Heart left ventricle (tissue), 13 donors: ENCODE measurements around the gene FBXW7.

Experiments used
- POLR2A ChIP-seq, 2 donors: fragments of 450-650 bp; IDR thresholded peaks; one replicate each; pipeline ENCODE4 v1.6.1; 2017; ENCODE audit warnings: antibody characterized with exemption in 2 of 2, mild to moderate bottlenecking in 2 of 2, moderate library complexity in 2 of 2
- TF ChIP-seq, protein P1 (sequence below), 12 donors: fragments of 200-600 bp; sonication (generic) in 4 of 12; IDR thresholded peaks; one replicate each; pipeline versions ENCODE4 v1.5.0 to v1.8.0; 2018 to 2022; ENCODE audit warnings: antibody characterized with exemption in 12 of 12, mild to moderate bottlenecking in 5 of 12
- donor health status: ischemic (EF 13 %, LVEDD 7.1; RV severe dilation, severe dysfunction).
- donor health status: DM: no; HTN: yes; CAD: no.
- donor health status: DM: no; HTN: no; CAD: no.
- donor health status: ischemic (EF 25% LVEDD 6.9; RV normal size, moderate dysfunction).
- donor health status: ischemic (EF 25% LVEDD 5.7; RV mildly dilated, moderate dysfunction).
- donor health status: ischemic (EF 35%, LVEDD 5.7; RV mildly dilated, moderate dysfunction).
- donor health status: nonischemic (EF 11% LVEDD 7.7; RV severe dilation, severe dysfunction).
- donor health status: DM: yes; HTN: yes; CAD: no.
- donor health status: PGD.
- donor health status: ischemic (EF 29% LVEDD 5.4; RV normal size, mild dysfunction).
- donor health status: nonischemic (EF 23%, LVEDD 6.1; RV moderate dilation, normal function).

DNA sequence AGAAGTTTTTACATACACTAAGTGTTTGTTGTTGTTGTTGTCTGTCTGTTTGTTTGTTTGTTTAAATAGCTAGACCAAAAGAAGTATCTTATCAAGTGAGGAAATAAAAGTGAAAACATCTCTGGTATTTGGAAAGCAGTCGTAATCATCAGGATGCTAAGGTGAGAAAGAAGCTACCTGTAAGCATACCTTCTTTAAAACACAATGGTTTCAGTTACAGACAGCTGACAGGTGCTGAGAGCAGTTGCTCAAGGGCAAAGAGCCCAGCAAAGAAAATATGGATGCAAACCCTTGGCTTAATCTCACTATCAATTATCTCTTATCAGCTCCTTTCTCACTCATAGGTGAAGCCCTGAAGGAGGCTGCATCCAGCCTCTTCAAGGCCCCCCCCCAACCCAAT is 42.8 kb upstream of the FBXW7 start:
- TF ChIP-seq, protein P1, sequence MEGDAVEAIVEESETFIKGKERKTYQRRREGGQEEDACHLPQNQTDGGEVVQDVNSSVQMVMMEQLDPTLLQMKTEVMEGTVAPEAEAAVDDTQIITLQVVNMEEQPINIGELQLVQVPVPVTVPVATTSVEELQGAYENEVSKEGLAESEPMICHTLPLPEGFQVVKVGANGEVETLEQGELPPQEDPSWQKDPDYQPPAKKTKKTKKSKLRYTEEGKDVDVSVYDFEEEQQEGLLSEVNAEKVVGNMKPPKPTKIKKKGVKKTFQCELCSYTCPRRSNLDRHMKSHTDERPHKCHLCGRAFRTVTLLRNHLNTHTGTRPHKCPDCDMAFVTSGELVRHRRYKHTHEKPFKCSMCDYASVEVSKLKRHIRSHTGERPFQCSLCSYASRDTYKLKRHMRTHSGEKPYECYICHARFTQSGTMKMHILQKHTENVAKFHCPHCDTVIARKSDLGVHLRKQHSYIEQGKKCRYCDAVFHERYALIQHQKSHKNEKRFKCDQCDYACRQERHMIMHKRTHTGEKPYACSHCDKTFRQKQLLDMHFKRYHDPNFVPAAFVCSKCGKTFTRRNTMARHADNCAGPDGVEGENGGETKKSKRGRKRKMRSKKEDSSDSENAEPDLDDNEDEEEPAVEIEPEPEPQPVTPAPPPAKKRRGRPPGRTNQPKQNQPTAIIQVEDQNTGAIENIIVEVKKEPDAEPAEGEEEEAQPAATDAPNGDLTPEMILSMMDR (IDR thresholded peaks at IDR 0.05), result no peak
- TF ChIP-seq POLR2A (IDR thresholded peaks at IDR 0.05), result no peak
